Midbrain (tissue), 1 donor: Measurements from ENCODE around the gene UFSP1.
"Not testable (repeated sequence)": the region's sequence is repeated elsewhere in the genome, so short reads cannot be mapped to it uniquely, and the experiment has no call there.

Source experiments
- DNase-seq: peaks from one replicate; lab custom pipeline; 2025; lab: John Stamatoyannopoulos, UW

Gene UFSP1

DNA sequence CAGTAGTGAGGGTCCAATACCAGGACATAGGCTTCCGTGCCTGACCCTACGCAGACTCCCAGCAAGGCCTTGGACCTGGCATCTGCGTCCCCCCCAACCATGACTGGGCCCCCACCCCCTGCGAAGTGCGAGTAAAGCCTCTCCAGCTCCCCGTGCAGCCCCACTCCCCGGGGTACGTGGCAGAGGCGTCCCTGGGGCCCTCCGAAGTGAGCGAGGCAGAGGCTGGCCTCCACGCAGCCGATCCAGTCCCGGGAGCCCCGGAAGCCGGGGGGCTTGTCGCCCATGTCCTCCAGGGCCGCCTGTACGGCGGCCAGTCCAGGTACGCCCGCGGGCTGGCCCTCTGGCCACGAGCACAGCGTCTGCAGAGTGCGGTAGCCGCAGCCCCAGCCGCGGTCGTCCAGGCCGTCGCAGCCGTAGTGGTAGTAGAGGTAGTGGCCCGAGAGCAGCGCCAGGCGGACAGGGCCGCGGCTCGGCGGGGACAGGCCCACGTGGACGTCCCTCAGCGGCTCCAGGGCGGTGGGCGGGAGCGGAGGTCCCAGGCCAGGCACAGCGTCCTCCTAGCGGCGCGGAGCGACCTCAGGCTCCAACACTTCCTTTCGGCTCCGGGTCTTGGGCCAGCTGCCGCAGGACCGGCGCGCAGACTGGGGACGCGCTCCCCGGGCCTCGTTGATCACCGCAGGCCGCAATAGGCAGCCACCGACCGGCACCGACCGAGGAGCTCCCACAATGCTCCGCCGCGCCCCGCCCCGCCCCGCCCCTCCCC lies at the start of gene UFSP1:
UFSP1 (minus strand) TSS at position 728 of the 763 bp plus-strand sequence; CDS start at position 284, 444 bp downstream.
- peak; percentile 66 for DNase-seq

DNA sequence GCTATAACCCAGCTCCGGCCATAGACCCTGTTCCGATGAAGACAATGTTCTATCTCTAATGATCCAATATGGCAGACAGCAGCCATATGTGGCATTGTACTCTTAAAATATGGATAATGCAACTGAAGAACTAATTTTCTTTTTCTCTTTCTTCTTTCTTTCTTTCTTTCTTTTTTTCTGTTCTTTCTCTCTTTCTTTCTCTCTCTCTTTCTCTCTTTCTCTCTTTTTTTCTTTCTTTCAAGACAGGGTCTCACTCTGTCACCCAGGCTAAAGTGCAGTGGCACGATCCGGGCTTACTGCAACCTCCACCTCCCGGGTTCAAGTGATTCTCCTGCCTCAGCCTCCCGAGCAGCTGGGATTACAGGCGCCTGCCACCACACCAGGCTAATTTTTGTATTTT lies 46.7 kb upstream of the UFSP1 start:
- DNase-seq, result not testable (repeated sequence)

DNA sequence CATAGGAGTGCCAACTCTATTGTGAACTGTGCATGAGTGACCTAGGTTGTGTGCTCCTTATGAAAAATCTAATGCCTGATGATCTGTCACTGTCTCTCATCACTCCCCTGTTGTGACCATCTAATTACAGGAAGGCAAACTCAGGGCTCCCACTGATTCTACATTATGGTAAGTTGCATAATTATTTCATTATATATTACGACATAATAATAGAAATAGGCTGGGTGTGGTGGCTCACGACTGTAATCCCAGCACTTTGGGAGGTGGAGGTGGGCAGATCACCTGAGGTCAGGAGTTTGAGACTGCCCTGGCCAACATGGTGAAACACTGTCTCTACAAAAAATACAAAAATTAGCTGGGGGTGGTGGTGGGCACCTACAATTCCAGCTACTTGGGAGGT lies 45.9 kb upstream of the UFSP1 start:
- not testable (repeated sequence) for DNase-seq

DNA sequence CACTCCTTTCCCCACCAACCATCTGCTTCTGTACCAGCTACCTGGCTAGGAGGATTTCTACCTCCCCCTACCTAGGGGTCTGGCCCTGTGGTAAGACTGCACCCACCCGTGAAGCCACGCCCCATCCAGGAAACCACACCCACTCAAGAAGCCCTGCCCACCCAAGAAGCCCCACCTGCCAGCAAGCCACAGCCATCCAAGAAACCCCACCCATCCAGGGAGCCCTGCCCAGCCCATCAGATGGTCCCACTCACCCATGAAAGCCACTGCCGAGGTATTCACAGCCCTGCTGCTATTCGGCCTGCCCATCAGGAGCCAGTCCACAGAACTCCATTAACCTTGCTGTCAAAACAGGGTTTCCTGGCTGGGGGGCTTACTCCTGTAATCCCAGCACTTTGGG lies 44.2 kb upstream of the UFSP1 start:
- no peak for DNase-seq

- no peak for DNase-seq
Measured at GRCh38 chr7:100929808-100930174, 40.3 kb upstream of the UFSP1 start.

GRCh38 chr7:100923616-100924015 lies 34.1 kb upstream of the UFSP1 start:
- not testable (repeated sequence) for DNase-seq

DNA sequence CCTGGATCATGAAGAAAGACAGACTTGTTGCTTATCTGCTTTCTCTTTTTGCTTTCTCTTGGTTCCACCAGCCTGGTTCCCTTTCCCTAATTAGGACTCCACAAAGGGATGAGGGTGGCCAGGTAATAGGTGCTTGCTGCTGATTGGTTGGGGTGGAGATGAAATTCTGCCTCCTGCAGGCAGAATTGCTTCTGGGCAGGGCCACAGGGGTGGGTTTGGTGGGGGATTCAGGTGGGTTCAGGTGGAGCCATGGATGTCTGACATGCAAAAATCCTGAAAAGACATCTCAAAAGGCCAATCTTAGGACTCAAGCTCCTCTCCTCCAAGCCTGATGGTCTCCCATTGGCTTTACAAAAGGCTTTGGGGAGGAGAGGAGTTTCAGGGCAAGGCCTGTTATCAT lies 31.5 kb upstream of the UFSP1 start:
- DNase-seq, result no peak

GRCh38 chr7:100919779-100920437 lies 30.4 kb upstream of the UFSP1 start:
- DNase-seq, result not testable (repeated sequence)

DNA sequence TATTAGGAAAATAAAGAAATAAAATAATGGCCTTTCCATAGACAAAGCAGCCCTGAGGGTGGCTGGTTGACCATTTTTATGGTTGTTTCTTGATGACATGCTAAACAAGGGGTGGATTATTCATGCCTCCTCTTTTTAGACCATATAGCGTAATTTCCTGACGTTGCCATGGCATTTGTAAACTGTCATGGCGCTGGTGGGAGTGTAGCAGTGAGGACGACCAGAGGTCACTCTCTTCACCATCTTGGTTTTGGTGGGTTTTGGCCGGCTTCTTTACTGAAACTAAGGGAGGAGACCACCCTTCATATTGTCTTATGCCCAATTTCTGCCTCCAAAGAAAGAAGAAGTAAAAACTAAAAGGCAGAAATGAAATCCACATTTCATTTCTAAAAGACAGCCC lies 29.8 kb upstream of the UFSP1 start:
- not testable (repeated sequence) for DNase-seq

- DNase-seq, result no peak
Measured at GRCh38 chr7:100914879-100915447, 25.4 kb upstream of the UFSP1 start.

DNA sequence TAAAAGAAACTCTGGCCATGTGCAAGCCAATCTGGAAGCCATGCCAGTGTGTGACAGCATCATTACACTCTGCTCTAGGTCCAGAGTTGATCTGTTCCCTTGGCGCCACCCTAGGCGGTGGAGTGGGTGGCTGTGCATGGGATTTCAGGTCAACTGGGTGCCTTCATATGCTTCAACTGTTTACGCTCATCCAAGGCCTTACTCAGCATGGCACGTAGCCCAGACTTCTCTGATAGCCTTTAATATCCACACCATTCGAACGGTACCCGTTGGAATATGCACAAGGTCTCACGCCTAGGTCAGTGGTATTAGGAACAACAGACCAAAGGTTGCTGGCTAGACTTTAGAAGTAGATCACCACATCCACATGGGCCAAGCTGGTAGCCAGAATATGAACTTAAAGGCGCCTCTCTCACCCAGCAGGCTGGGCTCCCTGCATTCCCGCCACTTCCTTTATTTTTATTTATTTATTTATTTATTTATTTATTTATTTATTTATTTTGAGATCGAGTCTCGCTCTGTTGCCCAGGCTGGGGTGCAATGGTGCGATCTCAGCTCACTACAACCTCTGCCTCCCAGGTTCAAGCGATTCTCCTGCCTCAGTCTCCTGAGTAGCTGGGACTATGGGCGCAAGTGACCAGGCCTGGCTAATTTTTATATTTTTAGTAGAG lies 24.8 kb upstream of the UFSP1 start:
- DNase-seq, result no peak

DNA sequence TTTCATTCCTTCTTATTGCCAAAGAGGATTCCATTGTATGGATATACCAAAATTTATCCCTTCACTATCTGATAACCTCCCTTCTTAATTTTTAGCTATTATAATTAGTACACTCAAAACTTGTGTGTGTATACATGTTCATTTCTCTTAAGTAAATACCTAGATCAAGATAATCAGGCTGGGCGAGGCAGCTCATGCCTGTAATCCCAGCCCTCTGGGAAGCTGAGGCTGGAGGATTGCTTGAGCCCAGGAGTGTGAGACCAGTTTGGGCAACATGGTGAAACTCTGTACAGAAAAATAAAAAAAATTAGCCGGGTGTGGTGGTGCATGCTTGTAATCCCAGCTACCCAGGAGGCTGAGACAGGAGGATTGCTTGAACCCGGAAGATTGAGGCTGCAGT lies 22.0 kb upstream of the UFSP1 start:
- no peak for DNase-seq

DNA sequence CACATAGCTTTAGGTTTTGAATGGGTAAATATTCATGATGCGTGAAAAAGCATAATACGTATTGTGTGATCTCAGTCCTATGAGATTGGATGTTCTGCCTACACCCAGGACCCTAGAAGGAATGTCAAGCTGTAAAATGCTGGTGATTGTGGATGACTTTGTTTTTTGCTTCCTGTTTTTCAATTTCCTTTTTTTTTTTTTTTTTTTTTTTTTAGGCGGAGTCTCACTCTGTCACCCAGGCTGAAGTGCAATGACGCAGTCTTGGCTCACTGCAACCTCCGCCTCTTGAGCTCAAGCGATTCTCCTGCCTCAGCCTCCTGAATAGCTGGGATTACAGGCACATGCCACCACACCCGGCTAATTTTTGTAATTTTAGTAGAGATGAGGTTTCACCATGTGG lies 20.9 kb upstream of the UFSP1 start:
- not testable (repeated sequence) for DNase-seq

DNA sequence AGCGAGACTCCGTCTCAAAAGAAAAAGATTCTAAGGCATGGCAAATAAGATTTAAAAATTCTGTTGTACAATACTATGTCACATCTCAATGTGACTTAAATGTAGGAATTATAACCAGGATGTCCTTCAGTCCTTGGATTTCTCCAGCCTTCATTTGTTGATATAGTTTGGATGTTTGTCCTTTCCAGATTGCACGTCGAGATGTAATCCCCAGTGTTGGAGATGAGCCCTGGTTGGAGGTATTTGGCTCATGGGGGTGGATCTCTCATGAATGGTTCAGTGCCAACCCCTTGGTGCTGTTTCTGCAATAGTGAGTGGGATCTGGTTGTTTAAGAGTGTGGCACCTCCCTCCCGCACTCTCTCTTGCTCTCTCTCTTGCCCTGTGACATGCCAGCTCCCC lies 19.0 kb upstream of the UFSP1 start:
- no peak for DNase-seq

DNA sequence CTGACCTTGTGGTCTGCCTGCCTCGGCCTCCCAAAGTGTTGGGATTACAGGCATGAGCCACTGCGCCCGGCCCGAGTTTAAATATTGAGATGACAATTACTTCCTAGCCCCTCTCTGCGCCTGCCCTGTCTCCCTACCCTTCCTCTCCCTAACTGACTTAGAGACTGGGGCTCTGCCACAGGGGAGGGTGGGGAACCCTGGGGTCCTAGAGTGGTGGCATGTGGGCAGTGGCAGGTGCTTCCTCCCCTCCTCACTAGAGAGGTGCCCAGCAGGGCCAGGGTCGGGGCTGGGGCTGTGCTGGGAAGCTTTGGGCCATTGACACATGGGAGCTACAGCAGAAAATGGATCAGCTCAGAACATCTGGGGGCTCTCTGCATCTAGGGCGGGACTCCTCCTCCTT lies 13.1 kb upstream of the UFSP1 start:
- no peak for DNase-seq

- DNase-seq, result no peak
Measured at GRCh38 chr7:100901921-100902332, 12.4 kb upstream of the UFSP1 start.

- DNase-seq, result no peak
Measured at GRCh38 chr7:100900978-100901377, 11.5 kb upstream of the UFSP1 start.

DNA sequence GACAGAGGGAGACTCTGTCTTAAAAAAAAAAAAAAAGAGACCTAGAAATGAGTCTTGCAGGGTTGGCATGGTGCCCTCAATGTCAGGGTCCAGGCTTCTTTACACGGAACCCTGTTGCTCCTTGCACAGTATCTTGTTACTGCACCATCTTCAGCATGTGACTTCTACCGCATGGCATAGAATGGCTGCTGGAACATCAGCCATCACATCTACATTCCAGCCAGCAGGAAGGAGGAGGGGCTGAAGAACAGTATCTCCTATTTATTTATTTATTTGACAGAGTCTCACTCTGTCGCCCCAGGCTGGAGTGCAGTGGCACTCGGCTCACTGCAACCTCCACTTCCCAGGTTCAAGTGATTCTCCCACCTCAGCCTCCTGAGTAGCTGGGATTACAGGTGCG lies 9.9 kb upstream of the UFSP1 start:
- no peak for DNase-seq

DNA sequence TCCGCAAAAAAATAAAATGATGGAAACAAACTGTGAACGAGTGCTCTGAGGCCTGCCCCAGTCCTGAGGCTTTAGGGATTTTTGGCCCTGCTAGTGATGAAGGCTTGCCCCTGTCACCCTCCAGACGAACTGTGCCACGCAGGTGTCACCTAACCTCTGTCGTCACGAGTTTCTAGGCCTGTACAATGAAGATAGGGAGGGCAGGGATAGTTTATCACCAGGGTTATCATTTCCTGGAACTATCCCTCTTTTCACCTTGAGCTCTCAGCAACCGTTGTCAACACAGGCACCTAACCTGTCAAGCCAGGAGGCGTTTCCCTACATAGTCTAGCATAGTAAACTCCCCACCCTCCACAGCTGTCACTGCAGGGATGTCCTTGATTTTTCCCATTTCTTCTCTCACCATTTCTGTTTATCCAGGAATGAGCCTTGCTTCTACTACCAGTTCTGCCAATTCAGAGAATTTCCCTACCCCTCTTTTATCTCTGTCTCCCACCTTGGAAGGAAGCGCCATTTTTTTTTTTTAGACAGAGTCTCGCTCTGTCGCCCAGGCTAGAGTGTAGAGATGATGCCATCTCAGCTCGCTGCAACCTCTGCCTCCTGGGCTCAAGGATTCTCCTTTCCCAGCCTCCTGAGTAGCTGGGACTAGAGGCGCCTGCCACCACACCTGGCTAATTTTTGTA lies 8.4 kb upstream of the UFSP1 start:
- DNase-seq, result no peak

DNA sequence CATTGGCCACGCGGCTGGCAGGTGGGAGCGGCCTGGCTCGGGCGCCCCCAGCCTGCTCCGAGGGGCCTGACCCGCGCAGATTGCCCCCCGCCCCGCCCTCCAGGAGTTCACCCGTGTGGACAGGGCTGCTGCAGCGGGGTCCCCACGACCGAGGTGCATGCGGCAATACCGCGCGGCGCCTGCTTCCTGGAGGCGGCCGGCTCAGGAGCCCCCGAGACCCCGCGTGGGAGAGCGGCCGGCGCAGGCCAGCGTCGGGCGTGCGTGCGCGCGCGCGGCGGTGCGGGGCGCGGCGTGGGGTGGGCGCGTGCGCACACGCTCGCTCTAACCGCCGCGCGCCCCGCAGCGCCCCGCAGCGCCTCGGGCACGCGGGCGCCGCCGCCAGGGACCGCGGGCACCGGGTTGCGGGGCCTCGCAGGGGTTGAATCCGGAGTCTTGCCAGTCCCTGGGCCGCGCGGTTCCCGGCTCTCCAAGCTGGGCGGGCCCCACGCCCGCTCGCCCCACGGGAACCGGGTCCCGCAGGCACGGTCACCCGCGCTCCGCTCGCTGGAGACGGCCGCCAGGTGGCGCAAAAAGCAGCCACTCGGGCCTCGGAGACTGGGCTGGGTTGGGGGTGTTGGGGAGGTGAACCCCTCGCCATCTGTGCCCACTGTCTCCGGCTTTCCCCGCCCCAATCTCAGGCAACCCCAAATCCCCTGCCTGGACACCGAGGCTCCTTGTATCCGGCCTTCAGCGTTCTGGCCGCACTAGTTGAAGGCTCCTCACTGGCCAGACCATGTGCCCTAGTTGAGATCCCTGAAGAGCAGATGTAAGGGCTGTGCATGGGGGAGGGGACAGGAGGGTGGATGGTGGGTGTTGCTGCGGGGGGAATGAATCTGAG lies 7.5 kb upstream of the UFSP1 start:
- peak; percentile 65 for DNase-seq
